Measurements from ENCODE around the gene CDC42EP4. TPM values are rescaled to one million over a fixed set of nuclear protein-coding genes. Genes with fewer than 3 reads are reported as not detected.
A peak's percentile ranks its signal among the peaks of the same experiment; 100 is the strongest.

Gene CDC42EP4
- total and polyA plus RNA-seq, 7 donors = 10.7 to 24.4 (median 18.3) TPM

GRCh38 chr17:73293031-73293430 is 18.8 kb downstream of the CDC42EP4 start:
- H3K9me3 ChIP-seq = no peaks in the 10 kb centered on the region
- intact Hi-C loops (cut with DNase I) = no loop called here
- H3K27ac ChIP-seq = peak overlapping the region; percentile 77
- no peaks in the 10 kb centered on the region for H3K36me3 ChIP-seq (ENCODE audit: insufficient read depth in 1 of 2, low read depth in 1 of 2)
- H3K4me1 ChIP-seq = peaks cover 41% of the 10 kb centered on the region
- no peak for DNase-seq
- no peak for TF ChIP-seq CTCF (IDR thresholded peaks at IDR 0.05)
- ATAC-seq = no peak
- H3K27me3 ChIP-seq (ENCODE audit: insufficient read depth in 3 of 3, low read length in 2 of 3) = no peaks in the 10 kb centered on the region
- H3K4me3 ChIP-seq = no peak overlapping the region
- WGBS, 3 donors = 56 to 72% (median 64%) methylated on average over 11 of the region's 11 CpGs

DNA sequence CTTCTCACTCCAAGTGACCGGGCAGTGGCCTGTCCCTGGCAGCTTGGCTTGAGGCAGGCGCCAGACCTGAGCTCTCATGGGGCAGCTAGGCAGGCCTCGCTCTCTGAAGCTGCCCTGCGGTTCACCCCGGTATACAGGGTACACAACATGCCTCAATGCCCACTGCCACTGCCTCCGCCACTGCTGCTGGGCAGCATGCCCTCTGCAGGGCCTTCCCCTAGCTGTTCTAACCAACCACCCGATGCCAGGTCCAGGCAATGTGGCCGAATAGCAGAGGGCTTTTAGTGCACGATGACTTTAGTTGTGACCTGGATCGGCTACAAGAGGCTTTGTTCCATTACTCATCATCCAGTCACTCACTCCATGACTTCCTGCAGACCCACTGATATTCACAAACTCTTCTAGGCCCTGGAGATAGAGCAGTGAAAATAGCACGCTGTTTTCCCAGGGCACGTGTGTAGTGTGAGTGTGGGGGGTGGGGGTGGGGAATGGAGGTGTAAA is 19.7 kb downstream of the CDC42EP4 start:
- TF ChIP-seq CTCF (IDR thresholded peaks at IDR 0.05) = no peak

GRCh38 chr17:73291260-73291801 is 20.5 kb downstream of the CDC42EP4 start:
- H3K4me3 ChIP-seq = peak overlapping the region; percentile 30
- ATAC-seq (peak; percentile 68 to 74 (median 70)), DNase-seq (peak; percentile 80 to 81)
- H3K9me3 ChIP-seq = no peaks in the 10 kb centered on the region
- intact Hi-C loops (cut with DNase I) = no loop called here
- peaks cover 34% of the 10 kb centered on the region for H3K4me1 ChIP-seq
- H3K36me3 ChIP-seq (ENCODE audit: insufficient read depth in 1 of 2, low read depth in 1 of 2) = no peaks in the 10 kb centered on the region
- TF ChIP-seq CTCF (IDR thresholded peaks at IDR 0.05) = no peak
- 58 to 73% (median 59%) methylated on average over 8 of the region's 8 CpGs for WGBS, 3 donors
- no peaks in the 10 kb centered on the region for H3K27me3 ChIP-seq (ENCODE audit: insufficient read depth in 3 of 3, low read length in 2 of 3)
- peak overlapping the region; percentile 77 for H3K27ac ChIP-seq

More for the DNA sequence above, 19.7 kb downstream of the CDC42EP4 start:
- peak overlapping the region; percentile 30 for H3K4me3 ChIP-seq
- H3K4me1 ChIP-seq = peaks cover 34% of the 10 kb centered on the region
- ATAC-seq (peak; percentile 71 to 82 (median 76)), DNase-seq (peak; percentile 65 to 79)
- peak overlapping the region; percentile 77 for H3K27ac ChIP-seq
- intact Hi-C loops (cut with DNase I) = no loop called here
- H3K9me3 ChIP-seq = no peaks in the 10 kb centered on the region
- H3K36me3 ChIP-seq (ENCODE audit: insufficient read depth in 1 of 2, low read depth in 1 of 2) = no peaks in the 10 kb centered on the region
- no peaks in the 10 kb centered on the region for H3K27me3 ChIP-seq (ENCODE audit: insufficient read depth in 3 of 3, low read length in 2 of 3)
- WGBS, 3 donors = 22 to 30% (median 23%) methylated on average over 11 to 12 of the region's 12 CpGs

- Histone ChIP-seq H3K36me3 (ENCODE audit: insufficient read depth in 1 of 2, low read depth in 1 of 2) (peaks cover 0 to 5% of the 10 kb centered on the region in 2 donors), H3K27ac (peak overlapping the region; percentile 77), H3K9me3 (no peaks in the 10 kb centered on the region), H3K4me1 (peaks cover 34% of the 10 kb centered on the region), H3K27me3 (ENCODE audit: insufficient read depth in 3 of 3, low read length in 2 of 3) (no peaks in the 10 kb centered on the region), H3K4me3 (no peak overlapping the region)
- TF ChIP-seq CTCF (IDR thresholded peaks at IDR 0.05) = no peak
- ATAC-seq = no peak
- DNase-seq = no peak
- intact Hi-C loops (cut with DNase I) = no loop called here
- 74 to 83% (median 80%) methylated on average over 16 of the region's 16 CpGs for WGBS, 3 donors
Measured at GRCh38 chr17:73290399-73291259, 21.2 kb downstream of the CDC42EP4 start.
